PC-9 (cell line): ENCODE data around the gene COG4. TPM values are rescaled to one million over a fixed set of nuclear protein-coding genes. Genes with fewer than 3 reads are reported as not detected.

Experiments used
- BruUV-seq: library from RNA; stranded (reverse); fragments of 400-500 nt; replicated peaks from 2 replicates; lab custom pipeline; 2021; lab: Mats Ljungman, UMichigan
- CTCF ChIA-PET: fragments of 300-600 bp; sonication (Branson Sonifier 250); formaldehyde crosslinking; loops from one replicate; lab custom pipeline; 2022; ENCODE audit warnings: antibody characterized with exemption; lab: Charles Lee
- POLR2A ChIA-PET: fragments of 300-600 bp; sonication (Branson Sonifier 250); formaldehyde crosslinking; loops from one replicate; lab custom pipeline; 2022; ENCODE audit warnings: antibody characterized with exemption; ENCODE audit not compliant: unreplicated experiment; lab: Charles Lee
- DNase-seq, 2 experiments: peaks; one replicate each; pipeline versions ENCODE4 v3.0.0 to v3.0.0-alpha.2; 2015 to 2022; ENCODE audit warnings: mixed read lengths in 1 of 2
- H2AFZ ChIP-seq: fragments of 200-600 bp; sonication (generic); 2 replicates; pipeline ENCODE4 v1.8.1; 2017; ENCODE audit warnings: antibody characterized with exemption
- H3F3A ChIP-seq: fragments of 200-600 bp; sonication (generic); 2 replicates; pipeline ENCODE4 v1.8.1; 2017; ENCODE audit warnings: antibody characterized with exemption, mild to moderate bottlenecking, low read depth; ENCODE audit not compliant: insufficient read depth
- H3K27ac ChIP-seq: fragments of 200-600 bp; sonication (generic); 2 replicates; pipeline ENCODE4 v1.6.1; 2016; ENCODE audit warnings: mixed run types
- H3K27me3 ChIP-seq: fragments of 200-600 bp; sonication (generic); 2 replicates; pipeline ENCODE4 v1.6.1; 2016; ENCODE audit warnings: low read depth, mixed run types; ENCODE audit not compliant: insufficient read depth
- H3K36me3 ChIP-seq: fragments of 200-600 bp; sonication (generic); 2 replicates; pipeline ENCODE4 v1.6.1; 2016; ENCODE audit warnings: low read depth, mixed run types
- H3K4me1 ChIP-seq: fragments of 200-600 bp; sonication (generic); replicated peaks from 2 replicates; pipeline ENCODE4 v1.6.1; 2016; ENCODE audit warnings: mixed run types; ENCODE audit not compliant: insufficient read depth
- H3K4me2 ChIP-seq: fragments of 200-600 bp; sonication (generic); 2 replicates; pipeline ENCODE4 v1.6.1; 2017; ENCODE audit warnings: mixed run types
- H3K4me3 ChIP-seq: fragments of 200-600 bp; sonication (generic); 2 replicates; pipeline ENCODE4 v1.6.1; 2016; ENCODE audit warnings: mixed run types
- H3K79me2 ChIP-seq: fragments of 200-600 bp; sonication (generic); 2 replicates; pipeline ENCODE4 v1.6.1; 2017; ENCODE audit warnings: low read depth, mixed run types
- H3K9me2 ChIP-seq: fragments of 200-600 bp; sonication (generic); 2 replicates; pipeline ENCODE4 v1.8.1; 2017; ENCODE audit warnings: mild to moderate bottlenecking; ENCODE audit not compliant: insufficient read depth
- H3K9me3 ChIP-seq: fragments of 200-600 bp; sonication (generic); 2 replicates; pipeline ENCODE4 v1.8.1; 2016; ENCODE audit warnings: low read depth; ENCODE audit not compliant: insufficient read depth
- H4K20me1 ChIP-seq: fragments of 200-600 bp; sonication (generic); 2 replicates; pipeline ENCODE4 v1.8.1; 2017; ENCODE audit not compliant: insufficient read depth
- CTCF ChIP-seq: fragments of 200-600 bp; sonication (generic); conservative IDR thresholded peaks from 2 replicates; pipeline ENCODE4 v1.6.1; 2017; ENCODE audit warnings: mixed run types, antibody characterized with exemption, mild to moderate bottlenecking, moderate library complexity
- EZH2 ChIP-seq: fragments of 200-600 bp; sonication (generic); IDR thresholded peaks from 2 replicates; pipeline ENCODE4 v1.8.0; 2017; ENCODE audit warnings: antibody characterized with exemption, low read depth
- intact Hi-C: fragments of 100-400 bp; cut with micrococcal nuclease; formaldehyde crosslinking; loops from one replicate; pipeline ENCODE4 v1.10.0; 2022; ENCODE audit not compliant: unreplicated experiment
- total RNA-seq: library from RNA; stranded (reverse); gene quantifications from 2 replicates; pipeline ENCODE4 v1.2.3, GENCODE V29; 2021

Gene COG4
- total RNA-seq, 1 experiment from 2014 or later: 61.1 TPM

- H3K27me3 ChIP-seq: no peaks in the 10 kb centered on the region
- no peaks in the 10 kb centered on the region for H3K36me3 ChIP-seq
- H3K79me2 ChIP-seq: no peaks in the 10 kb centered on the region
- H3K4me2 ChIP-seq: no peak overlapping the region
- H3K27ac ChIP-seq: no peak overlapping the region
- TF ChIP-seq EZH2: no peak
- no peak for TF ChIP-seq CTCF
- H3K4me3 ChIP-seq: no peak overlapping the region
- no peaks in the 10 kb centered on the region for H3K9me2 ChIP-seq
- H4K20me1 ChIP-seq: no peaks in the 10 kb centered on the region
- intact Hi-C loops: no loop called here
- DNase-seq: no peak
- no peaks in the 10 kb centered on the region for H3K4me1 ChIP-seq
- ChIA-PET CTCF (no interaction called here), POLR2A (interaction anchor here (0.6 kb wide), 1 partner anchor 12 kb away, joined by 3 read pairs; no protein-coding TSS in a partner anchor)
- H3F3A ChIP-seq: no peaks in the 10 kb centered on the region
- H2AFZ ChIP-seq: no peak overlapping the region
- no TSS peak for BruUV-seq
- H3K9me3 ChIP-seq: no peaks in the 10 kb centered on the region
Measured at GRCh38 chr16:70466805-70467076, 56.6 kb downstream of the COG4 start.

DNA sequence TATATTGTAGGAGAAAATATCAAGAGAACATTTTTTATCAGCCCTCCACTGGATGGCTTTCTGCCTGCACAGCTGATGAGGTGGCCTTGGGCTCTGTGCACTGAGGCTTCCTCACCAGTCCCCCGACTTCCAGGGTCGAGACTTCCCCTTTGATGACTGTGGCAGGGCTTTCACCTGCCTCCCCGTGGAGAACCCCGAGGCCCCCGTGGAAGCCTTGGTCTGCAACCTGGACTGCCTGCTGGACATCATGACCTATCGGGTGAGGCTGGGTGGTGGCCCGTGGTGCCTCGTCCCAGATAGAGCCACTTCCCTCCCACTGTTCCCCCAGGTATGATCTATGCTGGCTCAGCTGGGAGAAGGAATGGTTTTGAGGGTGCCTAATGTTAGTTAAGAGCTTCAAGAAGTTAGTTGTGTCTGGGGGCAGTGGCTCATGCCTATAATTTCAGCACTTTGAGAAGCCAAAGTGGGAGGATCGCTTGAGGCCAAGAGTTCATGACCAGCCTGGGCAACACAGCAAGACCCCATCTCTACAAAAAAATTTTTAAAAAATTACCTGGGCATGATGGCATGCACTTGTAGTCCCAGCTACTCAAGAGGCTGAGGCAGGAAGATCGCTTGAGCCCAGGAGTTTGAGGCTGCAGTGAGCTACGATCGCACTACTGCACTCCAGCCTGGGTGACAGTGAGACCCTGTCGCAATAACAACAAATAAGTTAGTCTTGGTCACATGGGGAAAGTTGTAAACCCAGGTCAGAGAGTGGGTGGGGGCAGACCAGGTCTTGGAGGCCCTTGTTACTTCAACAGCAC, 57.2 kb downstream of the COG4 start:
- Histone ChIP-seq H3K27me3 (no peaks in the 10 kb centered on the region), H3F3A (no peaks in the 10 kb centered on the region), H3K36me3 (no peaks in the 10 kb centered on the region), H3K4me2 (no peak overlapping the region), H3K4me3 (no peak overlapping the region), H4K20me1 (no peaks in the 10 kb centered on the region), H3K27ac (no peak overlapping the region), H3K79me2 (no peaks in the 10 kb centered on the region), H3K9me2 (no peaks in the 10 kb centered on the region), H3K4me1 (no peaks in the 10 kb centered on the region), H2AFZ (no peak overlapping the region), H3K9me3 (no peaks in the 10 kb centered on the region)
- no TSS peak for BruUV-seq
- TF ChIP-seq EZH2 (no peak), CTCF (no peak)
- ChIA-PET CTCF (no interaction called here), POLR2A (no interaction called here)
- intact Hi-C loops: no loop called here
- no peak for DNase-seq

DNA sequence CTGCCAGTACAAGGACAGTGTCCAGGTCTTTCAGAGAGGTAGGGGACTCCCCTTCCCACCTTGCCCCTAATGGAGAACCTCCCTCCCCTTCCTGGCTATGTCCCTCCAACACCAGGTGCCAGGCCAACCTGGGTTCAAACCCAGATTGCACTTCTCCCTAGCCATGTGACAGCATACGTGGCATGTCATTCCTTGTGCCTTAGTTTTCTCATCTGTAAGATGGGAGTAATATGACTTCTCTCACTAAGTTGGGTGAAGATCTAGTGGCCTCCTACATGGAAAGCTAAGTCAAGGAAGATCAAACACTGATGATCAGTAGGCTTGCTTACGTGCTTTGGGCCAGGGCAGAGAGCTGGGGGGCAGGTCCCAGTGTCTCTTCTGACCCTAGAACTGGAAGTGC, 60.1 kb downstream of the COG4 start:
- CTCF ChIA-PET: no interaction called here

More for the DNA sequence above, 60.1 kb downstream of the COG4 start:
- Histone ChIP-seq H4K20me1 (no peaks in the 10 kb centered on the region), H3K4me3 (no peak overlapping the region), H3K4me1 (no peaks in the 10 kb centered on the region), H3K4me2 (no peak overlapping the region), H3K9me3 (no peaks in the 10 kb centered on the region), H3K9me2 (no peaks in the 10 kb centered on the region), H2AFZ (no peak overlapping the region), H3F3A (no peaks in the 10 kb centered on the region), H3K36me3 (no peaks in the 10 kb centered on the region), H3K27ac (no peak overlapping the region), H3K79me2 (no peaks in the 10 kb centered on the region), H3K27me3 (no peaks in the 10 kb centered on the region)
- no peak for DNase-seq
- POLR2A ChIA-PET: no interaction called here
- BruUV-seq: no TSS peak
- no peak for TF ChIP-seq EZH2
- TF ChIP-seq CTCF: no peak
- intact Hi-C loops: no loop called here
